H9 (cell line): Measurements from ENCODE around the gene GPR107. TPM values are rescaled to one million over a fixed set of nuclear protein-coding genes. Genes with fewer than 3 reads are reported as not detected.

Experiments
- DNase-seq: peaks from one replicate; pipeline ENCODE4 v3.0.0-alpha.2; 2017
- H2AFZ ChIP-seq: one replicate; pipeline ENCODE4 v1.6.1; 2013; ENCODE audit warnings: mild to moderate bottlenecking, low read length, control low read depth, moderate library complexity
- H2AK5ac ChIP-seq: 2 replicates; pipeline ENCODE4 v1.6.1; 2013; ENCODE audit warnings: low read length, control low read depth, mixed read lengths; ENCODE audit not compliant: insufficient read length
- H2BK120ac ChIP-seq: one replicate; pipeline ENCODE4 v1.6.1; 2013; ENCODE audit warnings: low read depth, mild to moderate bottlenecking, low read length, control low read depth, inconsistent platforms; ENCODE audit not compliant: poor library complexity, severe bottlenecking
- H2BK12ac ChIP-seq: 2 replicates; pipeline ENCODE4 v1.6.1; 2013; ENCODE audit warnings: low read length, control low read depth, mixed read lengths, low read depth; ENCODE audit not compliant: insufficient read length
- H2BK15ac ChIP-seq: 2 replicates; pipeline ENCODE4 v1.6.1; 2013; ENCODE audit warnings: low read depth, low read length, control low read depth
- H2BK20ac ChIP-seq: one replicate; pipeline ENCODE4 v1.6.1; 2013; ENCODE audit warnings: low read depth, mild to moderate bottlenecking, low read length, control low read depth, inconsistent platforms; ENCODE audit not compliant: poor library complexity, severe bottlenecking
- H2BK5ac ChIP-seq: 2 replicates; pipeline ENCODE4 v1.6.1; 2013; ENCODE audit warnings: low read length, control low read depth, mixed read lengths; ENCODE audit not compliant: insufficient read length
- H3K14ac ChIP-seq: 2 replicates; pipeline ENCODE4 v1.6.1; 2013; ENCODE audit warnings: low read length, control low read depth; ENCODE audit not compliant: insufficient read depth
- H3K18ac ChIP-seq: 2 replicates; pipeline ENCODE4 v1.6.1; 2013; ENCODE audit warnings: low read depth, mild to moderate bottlenecking, mixed read lengths, low read length, control low read depth; ENCODE audit not compliant: insufficient read length
- H3K23ac ChIP-seq: 2 replicates; pipeline ENCODE4 v1.6.1; 2013; ENCODE audit warnings: low read length, control low read depth, mixed read lengths, low read depth; ENCODE audit not compliant: insufficient read length
- H3K23me2 ChIP-seq: 2 replicates; pipeline ENCODE4 v1.6.1; 2013; ENCODE audit warnings: low read depth, mild to moderate bottlenecking, mixed read lengths, low read length, control low read depth; ENCODE audit not compliant: insufficient read length, poor library complexity, severe bottlenecking
- H3K27ac ChIP-seq: 2 replicates; pipeline ENCODE4 v1.5.1; 2013; ENCODE audit warnings: low read length, control low read depth, mixed read lengths, low read depth; ENCODE audit not compliant: insufficient read length
- H3K27me3 ChIP-seq: 2 replicates; pipeline ENCODE4 v1.6.1; 2013; ENCODE audit warnings: low read length, control low read depth, inconsistent platforms; ENCODE audit not compliant: insufficient read depth
- H3K4ac ChIP-seq: 2 replicates; pipeline ENCODE4 v1.6.1; 2013; ENCODE audit warnings: low read depth, mild to moderate bottlenecking, control low read depth, inconsistent platforms, low read length, moderate library complexity
- H3K4me1 ChIP-seq: 2 replicates; pipeline ENCODE4 v1.6.1; 2013; ENCODE audit warnings: low read length, control low read depth, inconsistent platforms; ENCODE audit not compliant: insufficient read depth
- H3K4me2 ChIP-seq: 2 replicates; pipeline ENCODE4 v1.6.1; 2013; ENCODE audit warnings: low read length, control low read depth, mixed read lengths; ENCODE audit not compliant: insufficient read length, insufficient read depth
- H3K56ac ChIP-seq: 2 replicates; pipeline ENCODE4 v1.6.1; 2013; ENCODE audit warnings: low read depth, mild to moderate bottlenecking, mixed read lengths, low read length, control low read depth; ENCODE audit not compliant: insufficient read length
- H3K79me1 ChIP-seq: 2 replicates; pipeline ENCODE4 v1.6.1; 2013; ENCODE audit warnings: low read depth, mild to moderate bottlenecking, moderate library complexity, low read length, control low read depth, inconsistent platforms; ENCODE audit not compliant: insufficient read depth, poor library complexity, severe bottlenecking
- H3K79me2 ChIP-seq: 2 replicates; pipeline ENCODE4 v1.6.1; 2013; ENCODE audit warnings: low read length, control low read depth, inconsistent platforms; ENCODE audit not compliant: insufficient read depth
- H3K9ac ChIP-seq: 2 replicates; pipeline ENCODE4 v1.6.1; 2013; ENCODE audit warnings: low read length, control low read depth, mixed read lengths; ENCODE audit not compliant: insufficient read length; ENCODE audit errors: extremely low read depth
- H3K9me3 ChIP-seq: one replicate; pipeline ENCODE4 v1.6.1; 2013; ENCODE audit warnings: low read depth, low read length, inconsistent platforms; ENCODE audit not compliant: control insufficient read depth
- H3T11ph ChIP-seq: one replicate; pipeline ENCODE4 v1.6.1; 2013; ENCODE audit warnings: mild to moderate bottlenecking, low read length, control low read depth, inconsistent platforms
- H4K20me1 ChIP-seq: one replicate; pipeline ENCODE4 v1.6.1; 2013; ENCODE audit not compliant: control insufficient read depth, insufficient read length, insufficient read depth
- H4K5ac ChIP-seq: 2 replicates; pipeline ENCODE4 v1.6.1; 2013; ENCODE audit warnings: low read depth, mild to moderate bottlenecking, mixed read lengths, low read length, control low read depth; ENCODE audit not compliant: insufficient read length
- H4K8ac ChIP-seq: replicated peaks from 2 replicates; pipeline ENCODE4 v1.6.1; 2013; ENCODE audit warnings: low read length, control low read depth, mixed read lengths, low read depth; ENCODE audit not compliant: insufficient read length
- H4K91ac ChIP-seq: 2 replicates; pipeline ENCODE4 v1.6.1; 2013; ENCODE audit warnings: low read depth, mild to moderate bottlenecking, moderate library complexity, mixed read lengths, low read length, control low read depth; ENCODE audit not compliant: insufficient read length
- H3K27ac Mint-ChIP-seq, 3 experiments: 2 replicates in 2 of 3; 3 replicates in 1 of 3; pipeline ENCODE4 v1.8.0; 2020 to 2021; ENCODE audit warnings: mixed read lengths in 3 of 3, mild to moderate bottlenecking in 1 of 3, moderate library complexity in 1 of 3
- H3K27me3 Mint-ChIP-seq: 2 replicates; pipeline ENCODE4 v1.8.0; 2021; ENCODE audit warnings: low read depth, mild to moderate bottlenecking, moderate library complexity, mixed read lengths
- H3K36me3 Mint-ChIP-seq, 3 experiments: 2 replicates in 2 of 3; 3 replicates in 1 of 3; pipeline ENCODE4 v1.8.0; 2020 to 2021; ENCODE audit warnings: low read depth in 3 of 3, mixed read lengths in 3 of 3; ENCODE audit not compliant: insufficient read depth in 1 of 3
- H3K4me1 Mint-ChIP-seq, 2 experiments: 2 replicates each; pipeline ENCODE4 v1.8.0; 2020; ENCODE audit warnings: mixed read lengths in 2 of 2
- H3K4me3 Mint-ChIP-seq, 2 experiments: 2 replicates in 1 of 2; 3 replicates in 1 of 2; pipeline ENCODE4 v1.8.0; 2020 to 2021; ENCODE audit warnings: mild to moderate bottlenecking in 2 of 2, mixed read lengths in 2 of 2, moderate library complexity in 1 of 2
- H3K9me3 Mint-ChIP-seq, 2 experiments: 2 replicates in 1 of 2; 3 replicates in 1 of 2; pipeline ENCODE4 v1.8.0; 2020; ENCODE audit warnings: mild to moderate bottlenecking in 2 of 2, mixed read lengths in 2 of 2, moderate library complexity in 1 of 2
- CTCF ChIP-seq: fragments of 200-600 bp; sonication (generic); conservative IDR thresholded peaks from 3 replicates; pipeline ENCODE4 v1.8.0; 2021; ENCODE audit warnings: antibody characterized with exemption, mild to moderate bottlenecking
- WGBS: extraction: QIAGEN DNeasy Blood & Tissue Kit; methylation state at CpG from one replicate; pipeline ENCODE4 v1.1.7; 2013; ENCODE audit warnings: missing lambda C conversion rate, low lambda C conversion rate, mixed read lengths; ENCODE audit not compliant: insufficient read length; ENCODE audit errors: extremely low coverage; 5-methylcytosine and 5-hydroxymethylcytosine counted together
- total RNA-seq: library from RNA; stranded (reverse); gene quantifications from 2 replicates; pipeline ENCODE4 v1.2.1, GENCODE V29; 2021

GPR107 gene
- total RNA-seq, 1 experiment from 2014 or later: 38.0 TPM

DNA sequence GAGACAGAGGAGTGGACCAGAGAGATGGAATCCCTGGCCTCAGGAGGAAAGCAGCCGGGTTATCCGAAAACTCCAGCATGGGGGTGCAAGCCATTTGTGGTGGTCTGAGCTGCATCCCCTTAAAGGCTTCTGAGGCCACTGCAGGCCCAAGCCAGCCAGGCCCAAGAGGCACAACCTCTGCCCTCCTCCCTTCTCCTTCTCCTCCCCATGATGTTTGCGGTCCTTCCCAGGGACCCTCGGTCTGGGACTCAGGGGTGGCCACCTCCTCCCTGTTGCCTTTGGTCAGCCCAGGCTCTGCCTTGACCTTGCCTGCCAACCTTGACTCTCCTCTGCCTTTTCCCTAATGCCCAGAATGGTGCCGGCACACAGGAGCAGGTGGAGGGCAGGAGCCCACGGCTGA lies 123.1 kb downstream of the GPR107 start:
- no peak overlapping the region for H4K5ac ChIP-seq
- H4K8ac ChIP-seq: no peak overlapping the region
- H2BK120ac ChIP-seq: no peak overlapping the region
- H3K23me2 ChIP-seq: peaks cover 9% of the 10 kb centered on the region
- peaks cover 6 to 27% of the 10 kb centered on the region in 2 experiments for H3K4me1 Mint-ChIP-seq
- H3K9me3 ChIP-seq: no peaks in the 10 kb centered on the region
- no peaks in the 10 kb centered on the region for H3K4me1 ChIP-seq
- no peaks in the 10 kb centered on the region for H3K27me3 ChIP-seq
- no peak overlapping the region for H4K91ac ChIP-seq
- no CpG with 5 or more reads among the region's 6 CpGs for WGBS
- H3K56ac ChIP-seq: no peak overlapping the region
- no peak overlapping the region for H3K18ac ChIP-seq
- no peak overlapping the region for H3K27ac ChIP-seq
- no peak overlapping the region for H3K23ac ChIP-seq
- H2BK20ac ChIP-seq: no peak overlapping the region
- H2BK12ac ChIP-seq: no peak overlapping the region
- peak overlapping the region in 1 of 2 experiments; percentile 9; a peak in 1 of 5 replicates for H3K4me3 Mint-ChIP-seq
- H3T11ph ChIP-seq: no peak overlapping the region
- no peak overlapping the region for H2BK15ac ChIP-seq
- no peak overlapping the region for H2AK5ac ChIP-seq
- no peak overlapping the region; the same call in 1 of the 2 replicates for H3K14ac ChIP-seq
- peak overlapping the region; percentile 34 to 74 (median 53); a peak in 2 of 7 replicates for H3K27ac Mint-ChIP-seq
- no peak overlapping the region for H2BK5ac ChIP-seq
- H4K20me1 ChIP-seq: no peaks in the 10 kb centered on the region
- H2AFZ ChIP-seq: no peak overlapping the region
- no peaks in the 10 kb centered on the region for H3K9me3 Mint-ChIP-seq
- H3K9ac ChIP-seq: no peak overlapping the region
- no peak for DNase-seq
- H3K79me1 ChIP-seq: no peaks in the 10 kb centered on the region
- TF ChIP-seq CTCF: no peak
- no peaks in the 10 kb centered on the region; a peak in 1 of 7 replicates for H3K36me3 Mint-ChIP-seq
- H3K27me3 Mint-ChIP-seq: no peaks in the 10 kb centered on the region; the same call in none of the 2 replicates
- H3K4ac ChIP-seq: no peak overlapping the region
- peaks cover 2% of the 10 kb centered on the region; the same call in 1 of the 2 replicates for H3K79me2 ChIP-seq
- no peak overlapping the region for H3K4me2 ChIP-seq
